Vagina (tissue), 2 donors: ENCODE measurements around the gene AQP9. TPM values are rescaled to one million over a fixed set of nuclear protein-coding genes. Genes with fewer than 3 reads are reported as not detected.

Experiments used
- DNase-seq, 2 donors: peaks; one replicate each; pipeline ENCODE4 v3.0.0-alpha.2; 2017; ENCODE audit errors: extremely low spot score in 2 of 2
- H3K27ac ChIP-seq: fragments of 200-600 bp; sonication (generic); one replicate; pipeline ENCODE4 v1.5.1; 2019
- H3K27me3 ChIP-seq: fragments of 200-600 bp; sonication (generic); one replicate; pipeline ENCODE4 v1.5.1; 2019
- H3K36me3 ChIP-seq, 2 donors: fragments of 200-600 bp; sonication (generic); one replicate each; pipeline ENCODE4 v1.5.1; 2017 to 2019
- H3K4me1 ChIP-seq: fragments of 200-600 bp; sonication (generic); one replicate; pipeline ENCODE4 v1.5.1; 2019
- H3K4me3 ChIP-seq, 2 donors: fragments of 200-600 bp; sonication (generic); 1 replicate in 1 of 2; 2 replicates in 1 of 2; pipeline ENCODE4 v1.5.1; 2016 to 2019
- H3K9me3 ChIP-seq: fragments of 200-600 bp; sonication (generic); one replicate; pipeline ENCODE4 v1.5.1; 2019
- CTCF ChIP-seq, 3 experiments: fragments of 450-650 bp in 2 of 3; fragments of 200-600 bp in 1 of 3; sonication (generic) in 1 of 3; IDR thresholded peaks; one replicate each; pipeline ENCODE4 v1.5.1; 2017 to 2019; ENCODE audit warnings: antibody characterized with exemption in 3 of 3, mild to moderate bottlenecking in 2 of 3, moderate library complexity in 2 of 3
- POLR2A ChIP-seq, 2 donors: fragments of 450-650 bp; IDR thresholded peaks; one replicate each; pipeline ENCODE4 v1.6.1; 2017; ENCODE audit warnings: antibody characterized with exemption in 2 of 2, mild to moderate bottlenecking in 2 of 2, moderate library complexity in 2 of 2
- POLR2AphosphoS5 ChIP-seq, 2 donors: sonication (generic); formaldehyde crosslinking; IDR thresholded peaks; one replicate each; pipeline ENCODE4 v1.9.0; 2017; ENCODE audit warnings: antibody characterized with exemption in 2 of 2, mild to moderate bottlenecking in 2 of 2, low read depth in 1 of 2; ENCODE audit not compliant: insufficient read depth in 1 of 2
- intact Hi-C: fragments of 100-400 bp; cut with DNase I; formaldehyde crosslinking; loops from one replicate; pipeline ENCODE4 v1.15.1; 2023
- small RNA-seq: library from RNA; depleted of rRNA; stranded (forward); fragments of <200 nt; gene quantifications from one replicate; pipeline ENCODE3, GENCODE V24; 2016
- total RNA-seq: library from RNA; depleted of rRNA; stranded (reverse); fragments of >200 nt; gene quantifications from one replicate; pipeline ENCODE4 v1.2.3, GENCODE V29; 2016

The AQP9 gene
- total RNA-seq, 1 donor from 2014 or later = 1.5 TPM

- H3K36me3 ChIP-seq = no peaks in the 10 kb centered on the region
- DNase-seq = no peak
- intact Hi-C loops = no loop called here
- H3K9me3 ChIP-seq = no peaks in the 10 kb centered on the region
- H3K4me1 ChIP-seq = peaks cover 13% of the 10 kb centered on the region
- TF ChIP-seq CTCF (IDR thresholded peaks at IDR 0.05) (no peak), POLR2A (IDR thresholded peaks at IDR 0.05) (no peak), POLR2AphosphoS5 (IDR thresholded peaks at IDR 0.05; ENCODE audit: insufficient read depth in 1 of 2, low read depth in 1 of 2) (no peak)
- H3K27ac ChIP-seq = no peak overlapping the region
- no peak overlapping the region for H3K4me3 ChIP-seq
- no peaks in the 10 kb centered on the region for H3K27me3 ChIP-seq
Observed at GRCh38 chr15:58229297-58229768, 91.2 kb downstream of the AQP9 start.

GRCh38 chr15:58232281-58233065 lies 94.3 kb downstream of the AQP9 start:
- H3K27ac ChIP-seq = no peak overlapping the region
- H3K9me3 ChIP-seq = no peaks in the 10 kb centered on the region
- H3K27me3 ChIP-seq = no peaks in the 10 kb centered on the region

GRCh38 chr15:58233341-58233740 lies 95.2 kb downstream of the AQP9 start:
- intact Hi-C loops = no loop called here
- no peaks in the 10 kb centered on the region for H3K9me3 ChIP-seq

More at GRCh38 chr15:58232281-58233065, 94.3 kb downstream of the AQP9 start:
- TF ChIP-seq POLR2A (IDR thresholded peaks at IDR 0.05) (no peak), POLR2AphosphoS5 (IDR thresholded peaks at IDR 0.05; ENCODE audit: insufficient read depth in 1 of 2, low read depth in 1 of 2) (no peak), CTCF (IDR thresholded peaks at IDR 0.05) (no peak)
- intact Hi-C loops = no loop called here
- Histone ChIP-seq H3K4me1 (peaks cover 13% of the 10 kb centered on the region), H3K36me3 (no peaks in the 10 kb centered on the region), H3K4me3 (no peak overlapping the region)
- DNase-seq = no peak

More at GRCh38 chr15:58233341-58233740, 95.2 kb downstream of the AQP9 start:
- TF ChIP-seq POLR2A (IDR thresholded peaks at IDR 0.05) (no peak), POLR2AphosphoS5 (IDR thresholded peaks at IDR 0.05; ENCODE audit: insufficient read depth in 1 of 2, low read depth in 1 of 2) (no peak), CTCF (IDR thresholded peaks at IDR 0.05) (no peak)
- H3K27ac ChIP-seq = no peak overlapping the region
- no peaks in the 10 kb centered on the region for H3K36me3 ChIP-seq
- H3K4me3 ChIP-seq = no peak overlapping the region
- H3K4me1 ChIP-seq = peaks cover 12% of the 10 kb centered on the region
- DNase-seq = no peak
- H3K27me3 ChIP-seq = no peaks in the 10 kb centered on the region

Small RNA genes lying within 50 kb of the gene (small RNA-seq; reads per million reads assigned to genes)
- gene MTCO3P23 = not detected

Other genes starting within 250 kb of the AQP9 start
- 22.1 TPM for gene ALDH1A2, start 72.7 kb upstream of the AQP9 start, total RNA-seq